ENCODE data around the gene EFR3B. TPM values are rescaled to one million over a fixed set of nuclear protein-coding genes. Genes with fewer than 3 reads are reported as not detected.
A peak's percentile ranks its signal among the peaks of the same experiment; 100 is the strongest.
"Not testable (repeated sequence)": the region's sequence is repeated elsewhere in the genome, so short reads cannot be mapped to it uniquely, and the experiment has no call there.

EFR3B gene
- polyA plus RNA-seq, 1 experiment: 0.09 TPM

- POLR2A ChIA-PET: no interaction called here
- CTCF ChIA-PET: no interaction called here
These were observed 47.9 kb downstream of the EFR3B start for GRCh38 chr2:25089605-25090315.

GRCh38 chr2:25090801-25091200 is 48.9 kb downstream of the EFR3B start:
- Histone ChIP-seq H3K9me3 (ENCODE audit: control insufficient read depth, insufficient read depth, low read length) (no peaks in the 10 kb centered on the region), H3K4me3 (ENCODE audit: low read depth, low read length) (no peak overlapping the region), H3K27me3 (ENCODE audit: control insufficient read depth, insufficient read depth, low read length) (peaks cover 3% of the 10 kb centered on the region), H3K27ac (ENCODE audit: low read depth, low read length) (no peak overlapping the region)
- DNase-seq (ENCODE audit: low read depth, low spot score): no peak
- ChIA-PET POLR2A (no interaction called here), CTCF (no interaction called here)
- TF ChIP-seq CTCF (IDR thresholded peaks at IDR 0.05; ENCODE audit: low read depth, low read length): no peak

More at GRCh38 chr2:25089605-25090315, 47.9 kb downstream of the EFR3B start:
- Histone ChIP-seq H3K27ac (ENCODE audit: low read depth, low read length) (no peak overlapping the region), H3K27me3 (ENCODE audit: control insufficient read depth, insufficient read depth, low read length) (peaks cover 3% of the 10 kb centered on the region), H3K9me3 (ENCODE audit: control insufficient read depth, insufficient read depth, low read length) (no peaks in the 10 kb centered on the region), H3K4me3 (ENCODE audit: low read depth, low read length) (no peak overlapping the region)
- DNase-seq (ENCODE audit: low read depth, low spot score): no peak
- TF ChIP-seq CTCF (IDR thresholded peaks at IDR 0.05; ENCODE audit: low read depth, low read length): no peak

- H3K9me3 ChIP-seq (ENCODE audit: control insufficient read depth, insufficient read depth, low read length): no peaks in the 10 kb centered on the region
- H3K27ac ChIP-seq (ENCODE audit: low read depth, low read length): no peak overlapping the region
- POLR2A ChIA-PET: no interaction called here
- peaks cover 3% of the 10 kb centered on the region for H3K27me3 ChIP-seq (ENCODE audit: control insufficient read depth, insufficient read depth, low read length)
- TF ChIP-seq CTCF (IDR thresholded peaks at IDR 0.05; ENCODE audit: low read depth, low read length): no peak
- no peak overlapping the region for H3K4me3 ChIP-seq (ENCODE audit: low read depth, low read length)
- no peak for DNase-seq (ENCODE audit: low read depth, low spot score)
- CTCF ChIA-PET: no interaction called here
These were observed 49.4 kb downstream of the EFR3B start for GRCh38 chr2:25091265-25091664.

- ChIA-PET POLR2A (no interaction called here), CTCF (interaction anchor here (0.7 kb wide), 2 partner anchors 17 to 121 kb away, joined by 3 to 11 read pairs; no protein-coding TSS in a partner anchor)
- Histone ChIP-seq H3K27me3 (ENCODE audit: control insufficient read depth, insufficient read depth, low read length) (no peaks in the 10 kb centered on the region), H3K4me3 (ENCODE audit: low read depth, low read length) (no peak overlapping the region), H3K9me3 (ENCODE audit: control insufficient read depth, insufficient read depth, low read length) (no peaks in the 10 kb centered on the region), H3K27ac (ENCODE audit: low read depth, low read length) (no peak overlapping the region)
- no peak for TF ChIP-seq CTCF (IDR thresholded peaks at IDR 0.05; ENCODE audit: low read depth, low read length)
- DNase-seq (ENCODE audit: low read depth, low spot score): no peak
These were observed 56.2 kb downstream of the EFR3B start for GRCh38 chr2:25098056-25098455.

- POLR2A ChIA-PET: interaction anchor here (0.7 kb wide), 1 partner anchor 20 kb away, joined by 3 read pairs; no protein-coding TSS in a partner anchor
- CTCF ChIA-PET: interaction anchor here (0.7 kb wide), 2 partner anchors 18 to 121 kb away, joined by 3 to 11 read pairs; no protein-coding TSS in a partner anchor
- peak; percentile 18 for DNase-seq (ENCODE audit: low read depth, low spot score)
These were observed 57.0 kb downstream of the EFR3B start for GRCh38 chr2:25098670-25099486.

GRCh38 chr2:25102352-25102751 is 60.5 kb downstream of the EFR3B start:
- POLR2A ChIA-PET; H3K27me3 ChIP-seq (ENCODE audit: control insufficient read depth, insufficient read depth, low read length); H3K9me3 ChIP-seq (ENCODE audit: control insufficient read depth, insufficient read depth, low read length); H3K4me3 ChIP-seq (ENCODE audit: low read depth, low read length); DNase-seq (ENCODE audit: low read depth, low spot score); H3K27ac ChIP-seq (ENCODE audit: low read depth, low read length): not testable (repeated sequence)
- CTCF ChIA-PET: interaction anchor here (0.5 kb wide), 1 partner anchor 21 kb away, joined by 3 read pairs; no protein-coding TSS in a partner anchor

More at GRCh38 chr2:25098670-25099486, 57.0 kb downstream of the EFR3B start:
- no peaks in the 10 kb centered on the region for H3K9me3 ChIP-seq (ENCODE audit: control insufficient read depth, insufficient read depth, low read length)
- no peak overlapping the region for H3K4me3 ChIP-seq (ENCODE audit: low read depth, low read length)
- no peak for TF ChIP-seq CTCF (IDR thresholded peaks at IDR 0.05; ENCODE audit: low read depth, low read length)
- no peak overlapping the region for H3K27ac ChIP-seq (ENCODE audit: low read depth, low read length)
- H3K27me3 ChIP-seq (ENCODE audit: control insufficient read depth, insufficient read depth, low read length): no peaks in the 10 kb centered on the region

Measured in AG04450 (cell line).